Measurements from ENCODE around the gene KRTAP12-1. TPM values are rescaled to one million over a fixed set of nuclear protein-coding genes. Genes with fewer than 3 reads are reported as not detected.
"Not testable (repeated sequence)": the region's sequence is repeated elsewhere in the genome, so short reads cannot be mapped to it uniquely, and the experiment has no call there.

Gene KRTAP12-1
- total RNA-seq, 1 experiment from 2014 or later: not detected

DNA sequence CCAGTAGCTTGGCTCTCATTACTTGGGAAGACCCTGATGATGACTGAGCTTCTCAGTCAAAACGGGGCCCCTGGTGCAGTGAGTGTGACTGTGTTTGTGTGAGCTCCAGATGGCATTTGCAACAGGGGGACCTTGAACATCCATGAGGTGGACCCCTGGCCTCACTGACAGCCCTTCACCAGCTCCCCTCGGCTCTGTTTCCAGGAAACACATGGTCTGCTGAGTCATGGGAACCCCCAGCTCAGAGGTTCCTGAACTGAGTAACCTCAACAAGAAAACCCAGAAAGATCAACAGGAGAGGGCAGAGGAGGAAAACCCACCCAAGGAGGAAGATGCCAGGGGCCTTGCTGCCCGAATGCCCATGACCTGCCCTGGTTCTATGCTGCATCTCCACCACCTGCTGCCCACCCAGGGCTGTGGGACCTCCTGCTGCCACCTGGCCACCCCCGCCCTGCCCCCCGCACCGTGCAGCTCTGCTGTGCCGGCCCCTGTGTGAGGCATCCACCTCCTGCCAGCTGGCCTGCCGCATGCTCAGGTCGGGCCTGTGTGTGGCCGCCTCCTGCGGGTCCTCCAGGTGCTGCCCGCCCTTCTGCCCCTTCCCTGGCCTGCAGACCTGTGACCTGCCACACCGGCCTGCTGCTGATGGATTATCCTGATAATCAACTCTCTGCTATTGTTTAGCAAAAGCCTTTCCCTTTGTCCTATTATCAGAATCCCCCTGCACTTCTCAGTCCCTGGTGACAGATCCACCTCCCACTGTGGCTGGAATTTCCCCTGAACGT is 4.2 kb upstream of the KRTAP12-1 start:
- H3K27ac ChIP-seq (ENCODE audit: low read length): no peak overlapping the region
- no peaks in the 10 kb centered on the region for H3K27me3 ChIP-seq (ENCODE audit: control insufficient read depth, insufficient read depth, low read length)
- no peaks in the 10 kb centered on the region for H3K9me3 ChIP-seq (ENCODE audit: control insufficient read depth, insufficient read depth, low read depth, low read length)
- no peaks in the 10 kb centered on the region for H3K36me3 ChIP-seq (ENCODE audit: control insufficient read depth, insufficient read depth, low read length)
- no peak for DNase-seq (ENCODE audit: low read depth, low spot score)
- H3K4me1 ChIP-seq (ENCODE audit: control insufficient read depth, insufficient read depth, low read length): no peaks in the 10 kb centered on the region
- in situ Hi-C loops (cut with HindIII; ENCODE audit: low pct_unique_long_range_greater_than_20kb, low sequenced_read_pairs) (no loop called here), intact Hi-C loops (cut with micrococcal nuclease; ENCODE audit: unreplicated experiment) (no loop called here)
- ATAC-seq: no peak
- ChIA-PET CTCF (no interaction called here), POLR2A (no interaction called here)
- no peak overlapping the region for H3K4me3 ChIP-seq (ENCODE audit: low read depth in 2 of 2, low read length in 2 of 2)
- BruUV-seq (replicated peaks): no TSS peak
- TF ChIP-seq, protein P1, sequence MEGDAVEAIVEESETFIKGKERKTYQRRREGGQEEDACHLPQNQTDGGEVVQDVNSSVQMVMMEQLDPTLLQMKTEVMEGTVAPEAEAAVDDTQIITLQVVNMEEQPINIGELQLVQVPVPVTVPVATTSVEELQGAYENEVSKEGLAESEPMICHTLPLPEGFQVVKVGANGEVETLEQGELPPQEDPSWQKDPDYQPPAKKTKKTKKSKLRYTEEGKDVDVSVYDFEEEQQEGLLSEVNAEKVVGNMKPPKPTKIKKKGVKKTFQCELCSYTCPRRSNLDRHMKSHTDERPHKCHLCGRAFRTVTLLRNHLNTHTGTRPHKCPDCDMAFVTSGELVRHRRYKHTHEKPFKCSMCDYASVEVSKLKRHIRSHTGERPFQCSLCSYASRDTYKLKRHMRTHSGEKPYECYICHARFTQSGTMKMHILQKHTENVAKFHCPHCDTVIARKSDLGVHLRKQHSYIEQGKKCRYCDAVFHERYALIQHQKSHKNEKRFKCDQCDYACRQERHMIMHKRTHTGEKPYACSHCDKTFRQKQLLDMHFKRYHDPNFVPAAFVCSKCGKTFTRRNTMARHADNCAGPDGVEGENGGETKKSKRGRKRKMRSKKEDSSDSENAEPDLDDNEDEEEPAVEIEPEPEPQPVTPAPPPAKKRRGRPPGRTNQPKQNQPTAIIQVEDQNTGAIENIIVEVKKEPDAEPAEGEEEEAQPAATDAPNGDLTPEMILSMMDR (IDR thresholded peaks at IDR 0.05): no peak
- TF ChIP-seq TCF7L2 (IDR thresholded peaks at IDR 0.05; ENCODE audit: low read depth, low read length) (no peak), POLR2AphosphoS5 (IDR thresholded peaks at IDR 0.05; ENCODE audit: low read depth, low read length) (no peak), SIN3A (IDR thresholded peaks at IDR 0.05; ENCODE audit: borderline replicate concordance, insufficient read depth, low read depth, low read length) (no peak)
- TF ChIP-seq, protein P2, sequence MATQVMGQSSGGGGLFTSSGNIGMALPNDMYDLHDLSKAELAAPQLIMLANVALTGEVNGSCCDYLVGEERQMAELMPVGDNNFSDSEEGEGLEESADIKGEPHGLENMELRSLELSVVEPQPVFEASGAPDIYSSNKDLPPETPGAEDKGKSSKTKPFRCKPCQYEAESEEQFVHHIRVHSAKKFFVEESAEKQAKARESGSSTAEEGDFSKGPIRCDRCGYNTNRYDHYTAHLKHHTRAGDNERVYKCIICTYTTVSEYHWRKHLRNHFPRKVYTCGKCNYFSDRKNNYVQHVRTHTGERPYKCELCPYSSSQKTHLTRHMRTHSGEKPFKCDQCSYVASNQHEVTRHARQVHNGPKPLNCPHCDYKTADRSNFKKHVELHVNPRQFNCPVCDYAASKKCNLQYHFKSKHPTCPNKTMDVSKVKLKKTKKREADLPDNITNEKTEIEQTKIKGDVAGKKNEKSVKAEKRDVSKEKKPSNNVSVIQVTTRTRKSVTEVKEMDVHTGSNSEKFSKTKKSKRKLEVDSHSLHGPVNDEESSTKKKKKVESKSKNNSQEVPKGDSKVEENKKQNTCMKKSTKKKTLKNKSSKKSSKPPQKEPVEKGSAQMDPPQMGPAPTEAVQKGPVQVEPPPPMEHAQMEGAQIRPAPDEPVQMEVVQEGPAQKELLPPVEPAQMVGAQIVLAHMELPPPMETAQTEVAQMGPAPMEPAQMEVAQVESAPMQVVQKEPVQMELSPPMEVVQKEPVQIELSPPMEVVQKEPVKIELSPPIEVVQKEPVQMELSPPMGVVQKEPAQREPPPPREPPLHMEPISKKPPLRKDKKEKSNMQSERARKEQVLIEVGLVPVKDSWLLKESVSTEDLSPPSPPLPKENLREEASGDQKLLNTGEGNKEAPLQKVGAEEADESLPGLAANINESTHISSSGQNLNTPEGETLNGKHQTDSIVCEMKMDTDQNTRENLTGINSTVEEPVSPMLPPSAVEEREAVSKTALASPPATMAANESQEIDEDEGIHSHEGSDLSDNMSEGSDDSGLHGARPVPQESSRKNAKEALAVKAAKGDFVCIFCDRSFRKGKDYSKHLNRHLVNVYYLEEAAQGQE (IDR thresholded peaks at IDR 0.05; ENCODE audit: insufficient read depth in 1 of 2, low read depth in 2 of 2, low read length in 1 of 2): no peak

DNA sequence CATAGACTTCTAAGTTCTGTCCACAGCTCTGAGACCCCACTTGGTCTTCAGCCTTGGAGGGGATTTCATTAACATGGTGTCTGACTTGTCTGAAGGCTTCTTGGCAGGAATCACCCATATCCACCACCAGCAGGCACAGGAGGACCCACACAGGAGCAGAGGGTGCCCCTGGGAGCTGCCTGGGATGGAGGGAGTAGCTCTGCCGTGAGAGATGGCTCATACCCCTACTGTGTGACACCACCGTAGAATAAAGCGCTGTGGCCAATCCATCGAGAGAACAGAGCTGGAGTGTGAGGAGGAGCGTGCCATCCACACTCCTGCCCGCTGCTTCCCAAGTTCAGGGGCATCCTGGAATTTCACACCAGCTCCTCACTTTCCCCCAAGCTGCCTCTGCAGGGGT is 3.1 kb upstream of the KRTAP12-1 start:
- POLR2A ChIA-PET; H3K4me1 ChIP-seq (ENCODE audit: control insufficient read depth, insufficient read depth, low read length); in situ Hi-C loops (cut with HindIII; ENCODE audit: low pct_unique_long_range_greater_than_20kb, low sequenced_read_pairs); H3K9me3 ChIP-seq (ENCODE audit: control insufficient read depth, insufficient read depth, low read depth, low read length); DNase-seq (ENCODE audit: low read depth, low spot score); intact Hi-C loops (cut with micrococcal nuclease; ENCODE audit: unreplicated experiment); H3K36me3 ChIP-seq (ENCODE audit: control insufficient read depth, insufficient read depth, low read length); H3K27me3 ChIP-seq (ENCODE audit: control insufficient read depth, insufficient read depth, low read length); CTCF ChIA-PET; H3K4me3 ChIP-seq (ENCODE audit: low read depth in 2 of 2, low read length in 2 of 2); BruUV-seq (replicated peaks); ATAC-seq; H3K27ac ChIP-seq (ENCODE audit: low read length): not testable (repeated sequence)

DNA sequence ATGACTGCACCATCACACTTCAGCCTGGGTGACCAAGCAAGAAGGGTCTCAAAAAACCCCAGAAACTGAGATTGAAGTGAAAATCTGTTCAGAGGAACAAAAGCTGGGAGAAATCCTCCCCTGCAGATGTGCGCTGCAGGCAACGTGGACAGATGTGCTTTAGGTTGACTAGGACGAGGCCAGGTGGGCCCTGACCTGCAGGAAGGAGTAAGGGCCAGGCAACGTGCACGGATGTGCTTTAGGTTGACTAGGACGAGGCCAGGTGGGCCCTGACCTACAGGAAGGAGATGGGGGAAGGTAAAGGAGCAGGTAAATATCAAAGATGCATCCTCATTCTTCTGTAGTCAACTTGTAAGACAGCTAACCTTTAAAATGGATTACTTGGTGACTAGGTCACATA is 2.5 kb upstream of the KRTAP12-1 start:
- no peaks in the 10 kb centered on the region for H3K36me3 ChIP-seq (ENCODE audit: control insufficient read depth, insufficient read depth, low read length)
- no peaks in the 10 kb centered on the region for H3K27me3 ChIP-seq (ENCODE audit: control insufficient read depth, insufficient read depth, low read length)
- no peaks in the 10 kb centered on the region for H3K4me1 ChIP-seq (ENCODE audit: control insufficient read depth, insufficient read depth, low read length)
- in situ Hi-C loops (cut with HindIII; ENCODE audit: low pct_unique_long_range_greater_than_20kb, low sequenced_read_pairs) (no loop called here), intact Hi-C loops (cut with micrococcal nuclease; ENCODE audit: unreplicated experiment) (no loop called here)
- ChIA-PET POLR2A (no interaction called here), CTCF (no interaction called here)
- BruUV-seq (replicated peaks): no TSS peak
- DNase-seq (ENCODE audit: low read depth, low spot score): no peak
- H3K4me3 ChIP-seq (ENCODE audit: low read depth in 2 of 2, low read length in 2 of 2): no peak overlapping the region
- TF ChIP-seq, protein P2 (IDR thresholded peaks at IDR 0.05; ENCODE audit: insufficient read depth in 1 of 2, low read depth in 2 of 2, low read length in 1 of 2): no peak
- TF ChIP-seq SIN3A (IDR thresholded peaks at IDR 0.05; ENCODE audit: borderline replicate concordance, insufficient read depth, low read depth, low read length): no peak
- TF ChIP-seq, protein P1 (IDR thresholded peaks at IDR 0.05): no peak
- TF ChIP-seq POLR2AphosphoS5 (IDR thresholded peaks at IDR 0.05; ENCODE audit: low read depth, low read length): no peak
- TF ChIP-seq TCF7L2 (IDR thresholded peaks at IDR 0.05; ENCODE audit: low read depth, low read length): no peak
- ATAC-seq: no peak
- no peak overlapping the region for H3K27ac ChIP-seq (ENCODE audit: low read length)
- no peaks in the 10 kb centered on the region for H3K9me3 ChIP-seq (ENCODE audit: control insufficient read depth, insufficient read depth, low read depth, low read length)
